NCI-H146 (cell line): ENCODE measurements around the gene APAF1.

Source experiments
- DNase-seq: peaks from one replicate; lab custom pipeline; 2025; lab: John Stamatoyannopoulos, UW

APAF1 gene

GRCh38 chr12:98763656-98764055 is 118.6 kb downstream of the APAF1 start:
- no peak for DNase-seq

GRCh38 chr12:98767248-98767647 is 122.2 kb downstream of the APAF1 start:
- DNase-seq = no peak

- no peak for DNase-seq
These were observed 124.0 kb downstream of the APAF1 start for GRCh38 chr12:98769068-98769467.

GRCh38 chr12:98770230-98770629 is 125.1 kb downstream of the APAF1 start:
- DNase-seq = no peak

- no peak for DNase-seq
These were observed 127.0 kb downstream of the APAF1 start for GRCh38 chr12:98771811-98772752.

GRCh38 chr12:98772818-98773217 is 127.7 kb downstream of the APAF1 start:
- no peak for DNase-seq

GRCh38 chr12:98780261-98780660 is 135.2 kb downstream of the APAF1 start:
- DNase-seq = no peak

GRCh38 chr12:98783420-98783819 is 138.3 kb downstream of the APAF1 start:
- no peak for DNase-seq
